ENCODE data around the gene MDFI. TPM values are rescaled to one million over a fixed set of nuclear protein-coding genes. Genes with fewer than 3 reads are reported as not detected.

Gene MDFI
- polyA plus RNA-seq, 1 donor from 2014 or later = 42.5 TPM

DNA sequence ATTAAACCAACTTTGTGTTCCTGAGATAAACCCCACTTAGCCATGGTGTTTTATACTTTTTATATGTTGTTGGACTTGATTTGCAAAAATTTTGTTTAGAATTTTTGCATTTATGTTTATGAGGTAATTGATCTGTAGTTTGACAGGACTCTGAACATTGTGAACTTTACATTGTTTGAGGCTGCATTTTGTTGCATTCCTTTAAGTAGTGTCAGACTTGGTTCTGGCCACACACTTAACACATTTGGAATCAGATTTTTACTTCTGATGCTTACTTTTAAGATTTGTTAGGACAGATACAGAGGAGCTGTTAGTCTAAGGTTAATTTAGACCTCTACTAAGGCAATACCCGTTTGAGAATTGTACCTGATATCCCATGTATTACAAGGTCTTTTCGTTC lies 16.5 kb upstream of the MDFI start:
- no peaks in the 10 kb centered on the region for H3K36me3 ChIP-seq (ENCODE audit: insufficient read depth, low read length)
- no peaks in the 10 kb centered on the region for H3K27me3 ChIP-seq (ENCODE audit: insufficient read depth, low read depth, low read length)
- no peak for TF ChIP-seq MXI1 (conservative IDR thresholded peaks at IDR 0.05; ENCODE audit: poor library complexity, severe bottlenecking)
- TF ChIP-seq, protein P1, sequence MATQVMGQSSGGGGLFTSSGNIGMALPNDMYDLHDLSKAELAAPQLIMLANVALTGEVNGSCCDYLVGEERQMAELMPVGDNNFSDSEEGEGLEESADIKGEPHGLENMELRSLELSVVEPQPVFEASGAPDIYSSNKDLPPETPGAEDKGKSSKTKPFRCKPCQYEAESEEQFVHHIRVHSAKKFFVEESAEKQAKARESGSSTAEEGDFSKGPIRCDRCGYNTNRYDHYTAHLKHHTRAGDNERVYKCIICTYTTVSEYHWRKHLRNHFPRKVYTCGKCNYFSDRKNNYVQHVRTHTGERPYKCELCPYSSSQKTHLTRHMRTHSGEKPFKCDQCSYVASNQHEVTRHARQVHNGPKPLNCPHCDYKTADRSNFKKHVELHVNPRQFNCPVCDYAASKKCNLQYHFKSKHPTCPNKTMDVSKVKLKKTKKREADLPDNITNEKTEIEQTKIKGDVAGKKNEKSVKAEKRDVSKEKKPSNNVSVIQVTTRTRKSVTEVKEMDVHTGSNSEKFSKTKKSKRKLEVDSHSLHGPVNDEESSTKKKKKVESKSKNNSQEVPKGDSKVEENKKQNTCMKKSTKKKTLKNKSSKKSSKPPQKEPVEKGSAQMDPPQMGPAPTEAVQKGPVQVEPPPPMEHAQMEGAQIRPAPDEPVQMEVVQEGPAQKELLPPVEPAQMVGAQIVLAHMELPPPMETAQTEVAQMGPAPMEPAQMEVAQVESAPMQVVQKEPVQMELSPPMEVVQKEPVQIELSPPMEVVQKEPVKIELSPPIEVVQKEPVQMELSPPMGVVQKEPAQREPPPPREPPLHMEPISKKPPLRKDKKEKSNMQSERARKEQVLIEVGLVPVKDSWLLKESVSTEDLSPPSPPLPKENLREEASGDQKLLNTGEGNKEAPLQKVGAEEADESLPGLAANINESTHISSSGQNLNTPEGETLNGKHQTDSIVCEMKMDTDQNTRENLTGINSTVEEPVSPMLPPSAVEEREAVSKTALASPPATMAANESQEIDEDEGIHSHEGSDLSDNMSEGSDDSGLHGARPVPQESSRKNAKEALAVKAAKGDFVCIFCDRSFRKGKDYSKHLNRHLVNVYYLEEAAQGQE (IDR thresholded peaks at IDR 0.05; ENCODE audit: borderline replicate concordance) = no peak
- TF ChIP-seq EP300 (conservative IDR thresholded peaks at IDR 0.05; ENCODE audit: poor library complexity, severe bottlenecking) = no peak
- no peaks in the 10 kb centered on the region for H3K9me2 ChIP-seq (ENCODE audit: insufficient read depth, low read length)
- no peak overlapping the region for H3K4me3 ChIP-seq (ENCODE audit: low read length)
- H3K79me2 ChIP-seq (replicated peaks; ENCODE audit: insufficient read depth, low read length) = no peaks in the 10 kb centered on the region
- H3K9me3 ChIP-seq (ENCODE audit: low read length) = no peaks in the 10 kb centered on the region
- H4K20me1 ChIP-seq (ENCODE audit: insufficient read depth) = no peaks in the 10 kb centered on the region
- no peak overlapping the region for H3K27ac ChIP-seq (ENCODE audit: low read length)
- H2AFZ ChIP-seq (ENCODE audit: low read depth, low read length) = no peak overlapping the region
- no peaks in the 10 kb centered on the region for H3F3A ChIP-seq (ENCODE audit: insufficient read depth, low read length, poor library complexity, severe bottlenecking)
- no peak overlapping the region for H3K4me2 ChIP-seq (ENCODE audit: low read length)
- no peak overlapping the region for H3K9ac ChIP-seq (ENCODE audit: low read length)

DNA sequence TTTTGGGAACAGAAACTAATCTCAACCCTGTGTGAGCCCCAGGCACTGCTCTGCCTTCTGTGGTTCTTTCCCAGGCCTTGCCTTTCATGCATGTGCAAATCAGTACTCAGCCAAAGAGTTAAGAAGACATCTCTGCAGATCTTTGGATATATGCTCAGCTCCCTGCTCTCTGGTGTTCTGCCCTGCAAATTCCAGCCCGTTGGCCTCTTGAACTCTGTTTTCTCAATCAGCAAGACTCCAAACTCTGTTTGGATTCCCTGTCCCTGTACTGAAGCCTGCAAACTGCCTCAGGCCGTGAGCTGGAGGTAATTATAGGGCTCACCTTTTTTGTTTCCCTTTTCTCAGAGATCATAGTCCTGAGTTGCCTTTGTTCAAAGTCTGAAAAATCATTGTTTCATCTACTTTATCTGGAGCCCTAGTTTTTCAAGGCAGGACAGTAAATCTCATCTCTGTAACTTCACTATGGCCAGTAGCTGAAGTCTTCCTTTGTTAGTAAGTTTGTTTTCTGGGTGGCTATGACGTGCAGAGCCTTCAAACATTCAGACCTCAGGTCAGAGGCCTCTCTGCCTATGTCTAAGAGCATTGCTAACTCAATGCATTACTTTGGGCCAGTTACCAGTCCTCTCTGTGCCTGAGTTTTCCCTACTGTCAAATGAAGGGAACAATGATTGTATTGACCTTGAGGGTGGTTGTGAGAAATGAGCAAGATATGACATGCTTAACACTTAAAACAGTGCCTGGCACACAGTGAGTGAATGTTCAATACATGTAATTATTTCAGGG lies 15.9 kb upstream of the MDFI start:
- no peak overlapping the region for H3K27ac ChIP-seq (ENCODE audit: low read length)
- no peak overlapping the region for H3K4me2 ChIP-seq (ENCODE audit: low read length)
- no peaks in the 10 kb centered on the region for H3K79me2 ChIP-seq (replicated peaks; ENCODE audit: insufficient read depth, low read length)
- H3K9ac ChIP-seq (ENCODE audit: low read length) = no peak overlapping the region
- TF ChIP-seq EZH2 (IDR thresholded peaks at IDR 0.05; ENCODE audit: borderline replicate concordance, insufficient read depth, low read length, poor library complexity, severe bottlenecking) (no peak), SMC3 (conservative IDR thresholded peaks at IDR 0.05; ENCODE audit: poor library complexity) (no peak), RAD21 (conservative IDR thresholded peaks at IDR 0.05) (no peak), EP300 (conservative IDR thresholded peaks at IDR 0.05; ENCODE audit: poor library complexity, severe bottlenecking) (no peak), POLR2AphosphoS5 (IDR thresholded peaks at IDR 0.05) (no peak), MXI1 (conservative IDR thresholded peaks at IDR 0.05; ENCODE audit: poor library complexity, severe bottlenecking) (no peak), TAF1 (IDR thresholded peaks at IDR 0.05; ENCODE audit: low read depth) (no peak)
- TF ChIP-seq, protein P1 (IDR thresholded peaks at IDR 0.05; ENCODE audit: borderline replicate concordance) = no peak
- TF ChIP-seq, protein P2, sequence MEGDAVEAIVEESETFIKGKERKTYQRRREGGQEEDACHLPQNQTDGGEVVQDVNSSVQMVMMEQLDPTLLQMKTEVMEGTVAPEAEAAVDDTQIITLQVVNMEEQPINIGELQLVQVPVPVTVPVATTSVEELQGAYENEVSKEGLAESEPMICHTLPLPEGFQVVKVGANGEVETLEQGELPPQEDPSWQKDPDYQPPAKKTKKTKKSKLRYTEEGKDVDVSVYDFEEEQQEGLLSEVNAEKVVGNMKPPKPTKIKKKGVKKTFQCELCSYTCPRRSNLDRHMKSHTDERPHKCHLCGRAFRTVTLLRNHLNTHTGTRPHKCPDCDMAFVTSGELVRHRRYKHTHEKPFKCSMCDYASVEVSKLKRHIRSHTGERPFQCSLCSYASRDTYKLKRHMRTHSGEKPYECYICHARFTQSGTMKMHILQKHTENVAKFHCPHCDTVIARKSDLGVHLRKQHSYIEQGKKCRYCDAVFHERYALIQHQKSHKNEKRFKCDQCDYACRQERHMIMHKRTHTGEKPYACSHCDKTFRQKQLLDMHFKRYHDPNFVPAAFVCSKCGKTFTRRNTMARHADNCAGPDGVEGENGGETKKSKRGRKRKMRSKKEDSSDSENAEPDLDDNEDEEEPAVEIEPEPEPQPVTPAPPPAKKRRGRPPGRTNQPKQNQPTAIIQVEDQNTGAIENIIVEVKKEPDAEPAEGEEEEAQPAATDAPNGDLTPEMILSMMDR (IDR thresholded peaks at IDR 0.05; ENCODE audit: poor library complexity, severe bottlenecking) = no peak
- H3K9me3 ChIP-seq (ENCODE audit: low read length) = no peaks in the 10 kb centered on the region
- no peaks in the 10 kb centered on the region for H4K20me1 ChIP-seq (ENCODE audit: insufficient read depth)
- H3K9me2 ChIP-seq (ENCODE audit: insufficient read depth, low read length) = no peaks in the 10 kb centered on the region
- H2AFZ ChIP-seq (ENCODE audit: low read depth, low read length) = no peak overlapping the region
- no peaks in the 10 kb centered on the region for H3K36me3 ChIP-seq (ENCODE audit: insufficient read depth, low read length)
- H3F3A ChIP-seq (ENCODE audit: insufficient read depth, low read length, poor library complexity, severe bottlenecking) = no peaks in the 10 kb centered on the region
- no peak overlapping the region for H3K4me3 ChIP-seq (ENCODE audit: low read length)
- no peaks in the 10 kb centered on the region for H3K27me3 ChIP-seq (ENCODE audit: insufficient read depth, low read depth, low read length)

Data from neural cell (in vitro differentiated cells).